H1 (cell line): ENCODE measurements around the gene MLC1. TPM values are rescaled to one million over a fixed set of nuclear protein-coding genes. Genes with fewer than 3 reads are reported as not detected.

Source experiments
- CTCF ChIA-PET: fragments of 300-600 bp; sonication (Branson Sonifier 250); formaldehyde crosslinking; loops from one replicate; lab custom pipeline; 2021; ENCODE audit not compliant: partially characterized antibody; lab: Charles Lee
- POLR2A ChIA-PET: fragments of 300-600 bp; sonication (Branson Sonifier 250); formaldehyde crosslinking; loops from one replicate; lab custom pipeline; 2021; ENCODE audit warnings: inconsistent platforms; ENCODE audit not compliant: partially characterized antibody; lab: Charles Lee
- DNase-seq, 2 experiments: peaks; one replicate each; pipeline versions ENCODE4 v3.0.0 to v3.0.0-alpha.2; 2010 to 2022; ENCODE audit warnings: low spot score in 2 of 2, low read depth in 1 of 2, mixed read lengths in 1 of 2
- FAIRE-seq: peaks from 2 replicates; lab custom pipeline; 2011; peaks lifted over from hg19 to GRCh38; lab: Jason Lieb, UNC
- H2AFZ ChIP-seq: 2 replicates; pipeline ENCODE4 v1.8.1; 2012; ENCODE audit warnings: low read length, inconsistent platforms
- H2AK5ac ChIP-seq: 2 replicates; pipeline ENCODE4 v1.6.1; 2013; ENCODE audit warnings: low read depth, low read length
- H2BK120ac ChIP-seq: replicated peaks from 2 replicates; pipeline ENCODE3; 2013; ENCODE audit warnings: low read depth, low read length, inconsistent platforms
- H2BK12ac ChIP-seq: 2 replicates; pipeline ENCODE4 v1.6.1; 2013; ENCODE audit warnings: low read depth, low read length
- H2BK15ac ChIP-seq: 2 replicates; pipeline ENCODE4 v1.6.1; 2013; ENCODE audit warnings: low read length
- H2BK20ac ChIP-seq: 2 replicates; pipeline ENCODE4 v1.6.1; 2013; ENCODE audit warnings: low read length
- H2BK5ac ChIP-seq: 2 replicates; pipeline ENCODE4 v1.6.1; 2013; ENCODE audit warnings: low read depth, low read length
- H3K14ac ChIP-seq: 2 replicates; pipeline ENCODE4 v1.6.1; 2013; ENCODE audit warnings: inconsistent platforms; ENCODE audit not compliant: insufficient read length
- H3K18ac ChIP-seq: 2 replicates; pipeline ENCODE4 v1.6.1; 2013; ENCODE audit warnings: low read length; ENCODE audit errors: extremely low read depth
- H3K23ac ChIP-seq: 2 replicates; pipeline ENCODE4 v1.6.1; 2013; ENCODE audit warnings: inconsistent platforms; ENCODE audit not compliant: insufficient read length
- H3K23me2 ChIP-seq: 2 replicates; pipeline ENCODE4 v1.6.1; 2013; ENCODE audit warnings: low read depth, low read length
- H3K27ac ChIP-seq: 2 replicates; pipeline ENCODE4 v1.6.1; 2011; ENCODE audit warnings: low read depth, low read length, inconsistent platforms
- H3K27me3 ChIP-seq, 4 experiments: replicated peaks in 1 of 4; 1 replicate in 1 of 4; 2 replicates in 3 of 4; pipeline versions ENCODE4 v1.6.1 to v1.8.1; 2011 to 2013; ENCODE audit warnings: low read length in 3 of 4, mild to moderate bottlenecking in 3 of 4, inconsistent platforms in 2 of 4, mixed read lengths in 2 of 4, moderate library complexity in 1 of 4; ENCODE audit not compliant: control insufficient read depth in 3 of 4, insufficient read depth in 3 of 4; ENCODE audit errors: extremely low read depth in 1 of 4
- H3K36me3 ChIP-seq, 4 experiments: 2 replicates each; pipeline versions ENCODE4 v1.6.1 to v1.8.1; 2011 to 2013; ENCODE audit warnings: mild to moderate bottlenecking in 4 of 4, low read length in 3 of 4, moderate library complexity in 2 of 4, control low read depth in 1 of 4, inconsistent platforms in 1 of 4; ENCODE audit not compliant: insufficient read depth in 4 of 4, control insufficient read depth in 2 of 4
- H3K4ac ChIP-seq: replicated peaks from 2 replicates; pipeline ENCODE3; 2013; ENCODE audit warnings: low read length, low read depth, mixed read lengths, inconsistent platforms; ENCODE audit not compliant: insufficient read length
- H3K4me1 ChIP-seq, 4 experiments: replicated peaks in 1 of 4; 1 replicate in 1 of 4; 2 replicates in 3 of 4; pipeline versions ENCODE4 v1.6.1 to v1.8.1; 2011 to 2013; ENCODE audit warnings: low read length in 3 of 4, inconsistent platforms in 2 of 4, mixed read lengths in 1 of 4; ENCODE audit not compliant: insufficient read depth in 4 of 4, control insufficient read depth in 3 of 4
- H3K4me2 ChIP-seq, 2 experiments: 2 replicates each; pipeline versions ENCODE4 v1.6.1 to v1.8.1; 2011 to 2013; ENCODE audit warnings: low read depth in 2 of 2, low read length in 2 of 2, control low read depth in 1 of 2, inconsistent platforms in 1 of 2, mild to moderate bottlenecking in 1 of 2; ENCODE audit not compliant: insufficient read depth in 1 of 2
- H3K4me3 ChIP-seq, 4 experiments: fragments of 200-600, 300-600 bp in 1 of 4; sonication (generic), shearing (Covaris generic), sonication (Bioruptor Twin) in 1 of 4; 2 replicates each; pipeline versions ENCODE4 v1.5.1 to v1.8.1; 2011 to 2016; ENCODE audit warnings: low read length in 4 of 4, low read depth in 3 of 4, control low read depth in 2 of 4, inconsistent platforms in 2 of 4, mild to moderate bottlenecking in 2 of 4, mixed read lengths in 1 of 4, moderate library complexity in 1 of 4; ENCODE audit not compliant: insufficient read depth in 2 of 4; ENCODE audit errors: extremely low read depth in 1 of 4
- H3K56ac ChIP-seq: replicated peaks from 2 replicates; pipeline ENCODE3; 2013; ENCODE audit warnings: low read depth, mild to moderate bottlenecking, mixed read lengths, low read length, inconsistent platforms; ENCODE audit not compliant: insufficient read length
- H3K79me1 ChIP-seq: 2 replicates; pipeline ENCODE4 v1.6.1; 2013; ENCODE audit warnings: low read depth, low read length, control low read depth
- H3K79me2 ChIP-seq, 2 experiments: 2 replicates each; pipeline versions ENCODE4 v1.6.1 to v1.8.1; 2012 to 2013; ENCODE audit warnings: low read length in 2 of 2, mild to moderate bottlenecking in 2 of 2, inconsistent platforms in 1 of 2; ENCODE audit not compliant: insufficient read depth in 2 of 2, control insufficient read depth in 1 of 2
- H3K9ac ChIP-seq, 4 experiments: replicated peaks in 1 of 4; 1 replicate in 1 of 4; 2 replicates in 3 of 4; pipeline versions ENCODE4 v1.6.1 to v1.8.1; 2011 to 2013; ENCODE audit warnings: low read depth in 3 of 4, low read length in 3 of 4, control low read depth in 2 of 4, mild to moderate bottlenecking in 2 of 4, moderate library complexity in 2 of 4, inconsistent platforms in 1 of 4; ENCODE audit errors: extremely low read depth in 1 of 4
- H3K9me3 ChIP-seq, 2 experiments: 2 replicates each; pipeline versions ENCODE4 v1.6.1 to v1.8.1; 2012 to 2013; ENCODE audit warnings: mild to moderate bottlenecking in 2 of 2, moderate library complexity in 2 of 2, control low read depth in 1 of 2, inconsistent platforms in 1 of 2, low read depth in 1 of 2, low read length in 1 of 2, mixed read lengths in 1 of 2; ENCODE audit not compliant: insufficient read depth in 2 of 2
- H4K20me1 ChIP-seq, 2 experiments: replicated peaks in 1 of 2; 2 replicates each; pipeline versions ENCODE3 to v1.8.1; 2011 to 2013; ENCODE audit warnings: inconsistent platforms in 2 of 2, low read length in 2 of 2, mild to moderate bottlenecking in 1 of 2; ENCODE audit not compliant: insufficient read depth in 2 of 2, control insufficient read depth in 1 of 2
- H4K5ac ChIP-seq: 2 replicates; pipeline ENCODE4 v1.6.1; 2013; ENCODE audit warnings: low read length, low read depth, mixed read lengths, inconsistent platforms; ENCODE audit not compliant: insufficient read length
- H4K8ac ChIP-seq: 2 replicates; pipeline ENCODE4 v1.8.0; 2013; ENCODE audit warnings: mild to moderate bottlenecking, moderate library complexity, low read length, inconsistent platforms; ENCODE audit not compliant: insufficient read depth; ENCODE audit errors: extremely low read depth
- H4K91ac ChIP-seq: replicated peaks from 2 replicates; pipeline ENCODE3; 2013; ENCODE audit warnings: low read length, mixed read lengths, inconsistent platforms; ENCODE audit not compliant: insufficient read length
- WGBS, 2 experiments: shearing (Covaris generic) in 1 of 2; methylation state at CpG; one replicate each; pipeline versions ENCODE4 v1.1.6 to v1.1.7; 2013 to 2015; ENCODE audit warnings: low lambda C conversion rate in 2 of 2, mixed read lengths in 2 of 2, inconsistent platforms in 1 of 2, low coverage in 1 of 2, missing lambda C conversion rate in 1 of 2; ENCODE audit not compliant: insufficient replicate concordance in 2 of 2, insufficient coverage in 1 of 2, insufficient read length in 1 of 2; ENCODE audit errors: extremely low coverage in 1 of 2, missing lambda C conversion rate in 1 of 2; 5-methylcytosine and 5-hydroxymethylcytosine counted together
- polyA plus RNA-seq, 7 experiments: library from polyadenylated mRNA; depleted of rRNA in 3 of 7; stranded (reverse) in 5 of 7; unstranded in 2 of 7; fragments of >200 nt in 5 of 7; fragments of 200-250 nt in 2 of 7; gene quantifications; 1 replicate in 5 of 7; 2 replicates in 1 of 7; 4 replicates in 1 of 7; pipeline versions ENCODE4 v1.2.1 to v1.2.3, GENCODE V29; 2011 to 2013; ENCODE audit warnings: missing spikeins in 2 of 7, mixed read lengths in 2 of 7
- total RNA-seq: library from RNA; stranded (reverse); fragmentation: NEBNext Ultra II Directional; extraction: Animal tissue kit (Norgen Biotek cat#: 25700); gene quantifications from 2 replicates; pipeline ENCODE4 v1.2.1, GENCODE V29; 2021

MLC1 gene
- total and polyA plus RNA-seq, 2 of the 8 experiments (the other 6 are each of a cell fraction or from before 2014, with no cell fraction given): 0.20 TPM; not detected in 1

- Histone ChIP-seq H3K79me2 (no peaks in the 10 kb centered on the region), H3K4me2 (no peak overlapping the region), H3K18ac (no peak overlapping the region), H2AFZ (no peak overlapping the region), H2AK5ac (no peak overlapping the region), H3K14ac (no peak overlapping the region), H2BK12ac (no peak overlapping the region), H3K56ac (no peak overlapping the region), H3K4me3 (no peak overlapping the region), H4K5ac (no peak overlapping the region), H2BK15ac (no peak overlapping the region), H3K23me2 (no peaks in the 10 kb centered on the region), H3K9ac (no peak overlapping the region), H2BK20ac (no peak overlapping the region), H3K27ac (no peak overlapping the region), H3K79me1 (no peaks in the 10 kb centered on the region), H4K8ac (no peak overlapping the region), H3K4ac (no peak overlapping the region), H4K91ac (no peak overlapping the region), H4K20me1 (no peaks in the 10 kb centered on the region), H2BK120ac (no peak overlapping the region), H2BK5ac (no peak overlapping the region), H3K27me3 (no peaks in the 10 kb centered on the region; a peak in 1 of 7 replicates), H3K9me3 (no peaks in the 10 kb centered on the region), H3K36me3 (no peaks in the 10 kb centered on the region), H3K4me1 (peaks cover 0 to 11% (median 4%) of the 10 kb centered on the region in 4 experiments; a peak in 3 of 7 replicates), H3K23ac (no peak overlapping the region)
- DNase-seq (no peak), FAIRE-seq (no peak)
- POLR2A ChIA-PET: interaction anchor here (0.6 kb wide), 1 partner anchor 97 kb away, joined by 3 read pairs; no protein-coding TSS in a partner anchor
- WGBS, 2 experiments: 94% methylated on average over 13 of the region's 13 CpGs; no CpG with 5 or more reads in 1 of the 2 experiments
- CTCF ChIA-PET: interaction anchor here (1.0 to 2.1 kb wide), 3 partner anchors 20 to 54 kb away, joined by 4 to 8 read pairs (median 4); partner anchors contain the start of gene TTLL8
Measured at GRCh38 chr22:50080077-50080465, 5.2 kb downstream of the MLC1 start.
